Measurements from ENCODE around the gene RESF1. TPM values are rescaled to one million over a fixed set of nuclear protein-coding genes. Genes with fewer than 3 reads are reported as not detected.

Gene RESF1
- total and polyA plus RNA-seq, 2 donors (not counting 1 experiment from before 2014, with no cell fraction given) = 12.6 to 12.7 TPM

DNA sequence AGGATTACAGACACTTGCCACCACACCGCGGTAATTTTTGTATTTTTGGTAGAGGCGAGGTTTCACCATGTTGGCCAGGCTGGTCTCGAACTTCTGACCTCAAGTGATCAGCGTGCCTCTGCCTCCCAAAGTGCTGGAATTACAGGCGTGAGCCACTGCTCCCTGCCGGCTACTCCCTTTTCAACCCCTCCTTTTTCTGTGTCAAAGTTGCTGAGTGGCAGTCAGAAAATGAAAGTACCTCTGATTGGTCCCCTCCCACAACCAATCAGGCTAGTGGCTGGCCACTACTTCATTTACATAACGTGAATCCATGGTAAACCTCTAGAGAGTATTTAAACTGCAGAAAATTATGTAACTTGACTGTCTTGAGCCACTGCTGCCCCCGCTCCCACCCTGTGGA is 5.9 kb downstream of the RESF1 start:
- peaks cover 22% of the 10 kb centered on the region for H3K79me2 ChIP-seq (ENCODE audit: control insufficient read depth, insufficient read depth, low read length)
- H4K20me1 ChIP-seq (ENCODE audit: control insufficient read depth, extremely low read depth, insufficient read depth, low read length) = no peaks in the 10 kb centered on the region

DNA sequence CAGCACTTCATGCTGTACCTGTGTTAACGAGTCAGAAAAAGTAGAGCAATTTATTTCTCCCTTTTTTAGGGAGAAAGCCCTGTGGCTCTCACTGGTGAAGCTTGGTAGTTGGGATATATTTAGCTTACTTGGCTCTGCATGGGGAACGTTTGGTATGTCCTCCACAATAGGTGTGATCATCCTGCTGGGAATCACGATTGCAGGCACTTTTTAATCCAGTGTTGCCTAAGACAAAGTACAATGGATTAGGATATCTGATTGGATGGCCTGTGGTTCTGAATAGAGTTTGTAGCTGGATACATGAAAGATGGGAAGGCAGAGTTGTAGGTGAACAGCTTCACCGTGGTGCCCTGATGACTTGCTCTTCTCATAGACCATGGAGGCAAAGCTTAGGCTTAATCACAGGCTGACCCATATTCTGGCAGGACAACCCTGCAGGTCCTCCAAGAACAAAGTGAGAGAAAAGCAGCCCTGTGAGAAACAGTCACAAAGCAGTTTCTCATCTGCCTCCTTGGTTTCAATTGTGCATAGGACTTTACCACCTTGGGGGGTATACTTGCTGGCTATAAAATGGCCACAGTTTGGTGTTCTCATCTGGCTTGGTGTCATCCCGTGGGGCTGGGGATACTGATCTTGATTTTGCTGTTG is 7.5 kb downstream of the RESF1 start:
- Histone ChIP-seq H4K20me1 (ENCODE audit: control insufficient read depth, extremely low read depth, insufficient read depth, low read length) (no peaks in the 10 kb centered on the region), H3K4me1 (ENCODE audit: control insufficient read depth, extremely low read depth, insufficient read depth, low read length) (no peaks in the 10 kb centered on the region), H3K9ac (ENCODE audit: insufficient read depth, low read length) (no peak overlapping the region), H3K4me2 (ENCODE audit: extremely low read depth, insufficient read depth, low read length) (no peak overlapping the region), H3K27ac (ENCODE audit: insufficient read depth, low read length) (no peak overlapping the region), H3K9me3 (ENCODE audit: control insufficient read depth, insufficient read depth, low read depth, low read length) (no peaks in the 10 kb centered on the region), H3K36me3 (ENCODE audit: control insufficient read depth, insufficient read depth, low read length) (no peaks in the 10 kb centered on the region), H3K4me3 (replicated peaks in 1 of 4; ENCODE audit: control extremely low read depth in 1 of 4, insufficient read depth in 1 of 4, low read depth in 3 of 4, low read length in 4 of 4) (no peak overlapping the region), H2AFZ (ENCODE audit: low read length) (no peak overlapping the region), H3K79me2 (ENCODE audit: control insufficient read depth, insufficient read depth, low read length) (peaks cover 14% of the 10 kb centered on the region), H3K27me3 (ENCODE audit: control insufficient read depth, insufficient read depth, low read length) (no peaks in the 10 kb centered on the region)
- no peak for TF ChIP-seq EZH2 (IDR thresholded peaks at IDR 0.05; ENCODE audit: low read length, missing control alignments)
- TF ChIP-seq, protein P1, sequence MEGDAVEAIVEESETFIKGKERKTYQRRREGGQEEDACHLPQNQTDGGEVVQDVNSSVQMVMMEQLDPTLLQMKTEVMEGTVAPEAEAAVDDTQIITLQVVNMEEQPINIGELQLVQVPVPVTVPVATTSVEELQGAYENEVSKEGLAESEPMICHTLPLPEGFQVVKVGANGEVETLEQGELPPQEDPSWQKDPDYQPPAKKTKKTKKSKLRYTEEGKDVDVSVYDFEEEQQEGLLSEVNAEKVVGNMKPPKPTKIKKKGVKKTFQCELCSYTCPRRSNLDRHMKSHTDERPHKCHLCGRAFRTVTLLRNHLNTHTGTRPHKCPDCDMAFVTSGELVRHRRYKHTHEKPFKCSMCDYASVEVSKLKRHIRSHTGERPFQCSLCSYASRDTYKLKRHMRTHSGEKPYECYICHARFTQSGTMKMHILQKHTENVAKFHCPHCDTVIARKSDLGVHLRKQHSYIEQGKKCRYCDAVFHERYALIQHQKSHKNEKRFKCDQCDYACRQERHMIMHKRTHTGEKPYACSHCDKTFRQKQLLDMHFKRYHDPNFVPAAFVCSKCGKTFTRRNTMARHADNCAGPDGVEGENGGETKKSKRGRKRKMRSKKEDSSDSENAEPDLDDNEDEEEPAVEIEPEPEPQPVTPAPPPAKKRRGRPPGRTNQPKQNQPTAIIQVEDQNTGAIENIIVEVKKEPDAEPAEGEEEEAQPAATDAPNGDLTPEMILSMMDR (conservative IDR thresholded peaks at IDR 0.05 in 1 of 2, IDR thresholded peaks at IDR 0.05 in 1 of 2; ENCODE audit: low read depth in 1 of 2, low read length in 2 of 2) = no peak
- DNase-seq (ENCODE audit: low read depth in 2 of 2) = no peak

More for the DNA sequence above, 5.9 kb downstream of the RESF1 start:
- no peaks in the 10 kb centered on the region for H3K9me3 ChIP-seq (ENCODE audit: control insufficient read depth, insufficient read depth, low read depth, low read length)
- H3K9ac ChIP-seq (ENCODE audit: insufficient read depth, low read length) = no peak overlapping the region
- TF ChIP-seq EZH2 (IDR thresholded peaks at IDR 0.05; ENCODE audit: low read length, missing control alignments) = no peak
- TF ChIP-seq, protein P1 (conservative IDR thresholded peaks at IDR 0.05 in 1 of 2, IDR thresholded peaks at IDR 0.05 in 1 of 2; ENCODE audit: low read depth in 1 of 2, low read length in 2 of 2) = no peak
- H3K36me3 ChIP-seq (ENCODE audit: control insufficient read depth, insufficient read depth, low read length) = no peaks in the 10 kb centered on the region
- H2AFZ ChIP-seq (ENCODE audit: low read length) = no peak overlapping the region
- no peak for DNase-seq (ENCODE audit: low read depth in 2 of 2)
- no peak overlapping the region for H3K4me3 ChIP-seq (replicated peaks in 1 of 4; ENCODE audit: control extremely low read depth in 1 of 4, insufficient read depth in 1 of 4, low read depth in 3 of 4, low read length in 4 of 4)
- no peaks in the 10 kb centered on the region for H3K4me1 ChIP-seq (ENCODE audit: control insufficient read depth, extremely low read depth, insufficient read depth, low read length)
- no peak overlapping the region for H3K4me2 ChIP-seq (ENCODE audit: extremely low read depth, insufficient read depth, low read length)
- no peak overlapping the region for H3K27ac ChIP-seq (ENCODE audit: insufficient read depth, low read length)
- H3K27me3 ChIP-seq (ENCODE audit: control insufficient read depth, insufficient read depth, low read length) = no peaks in the 10 kb centered on the region

DNA sequence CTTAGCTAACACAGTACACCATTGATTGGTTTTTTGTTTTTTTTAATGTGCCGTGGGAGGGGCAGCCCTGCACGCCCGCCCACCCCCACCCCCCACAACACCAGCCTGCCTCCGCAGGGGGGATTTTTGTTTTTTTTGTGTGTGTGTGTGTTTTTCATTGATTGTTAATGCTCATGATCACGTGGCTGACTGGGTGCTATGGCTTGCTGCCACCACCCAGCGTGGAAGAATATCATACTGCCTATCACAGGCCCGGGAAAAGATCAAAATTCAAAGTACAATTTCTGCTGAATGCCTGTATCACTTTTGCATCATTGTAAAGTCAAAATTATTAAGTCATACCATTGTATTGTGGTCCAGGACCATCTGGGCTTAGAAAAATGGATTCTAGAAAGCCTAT is 8.3 kb downstream of the RESF1 start:
- Histone ChIP-seq H3K36me3 (ENCODE audit: control insufficient read depth, insufficient read depth, low read length) (no peaks in the 10 kb centered on the region), H3K4me2 (ENCODE audit: extremely low read depth, insufficient read depth, low read length) (no peak overlapping the region), H3K4me1 (ENCODE audit: control insufficient read depth, extremely low read depth, insufficient read depth, low read length) (no peaks in the 10 kb centered on the region), H3K4me3 (replicated peaks in 1 of 4; ENCODE audit: control extremely low read depth in 1 of 4, insufficient read depth in 1 of 4, low read depth in 3 of 4, low read length in 4 of 4) (no peak overlapping the region), H3K27ac (ENCODE audit: insufficient read depth, low read length) (no peak overlapping the region), H3K9me3 (ENCODE audit: control insufficient read depth, insufficient read depth, low read depth, low read length) (no peaks in the 10 kb centered on the region), H3K9ac (ENCODE audit: insufficient read depth, low read length) (no peak overlapping the region), H2AFZ (ENCODE audit: low read length) (no peak overlapping the region), H3K27me3 (ENCODE audit: control insufficient read depth, insufficient read depth, low read length) (no peaks in the 10 kb centered on the region), H4K20me1 (ENCODE audit: control insufficient read depth, extremely low read depth, insufficient read depth, low read length) (no peaks in the 10 kb centered on the region), H3K79me2 (ENCODE audit: control insufficient read depth, insufficient read depth, low read length) (peaks cover 14% of the 10 kb centered on the region)
- TF ChIP-seq EZH2 (IDR thresholded peaks at IDR 0.05; ENCODE audit: low read length, missing control alignments) = no peak
- TF ChIP-seq, protein P1 (conservative IDR thresholded peaks at IDR 0.05 in 1 of 2, IDR thresholded peaks at IDR 0.05 in 1 of 2; ENCODE audit: low read depth in 1 of 2, low read length in 2 of 2) = no peak
- DNase-seq (ENCODE audit: low read depth in 2 of 2) = no peak

Measured in fibroblast of lung (primary cell).